ENCODE results near the gene GPD2. TPM values are rescaled to one million over a fixed set of nuclear protein-coding genes. Genes with fewer than 3 reads are reported as not detected.

Gene GPD2
- total and polyA plus RNA-seq, 2 of the 8 experiments (the other 6 are each of a cell fraction or from before 2014, with no cell fraction given) = 8.4 to 43.1 TPM

GRCh38 chr2:156455361-156455975, 19.3 kb downstream of the GPD2 start:
- Histone ChIP-seq H3K4me2 (ENCODE audit: insufficient read depth in 1 of 2, low read depth in 2 of 2, low read length in 2 of 2) (no peak overlapping the region), H3K23me2 (ENCODE audit: low read depth, low read length) (no peaks in the 10 kb centered on the region), H3K79me2 (ENCODE audit: control insufficient read depth in 1 of 2, insufficient read depth in 2 of 2, low read length in 2 of 2) (peaks cover 0 to 10% of the 10 kb centered on the region in 2 experiments; a peak in 1 of 4 replicates), H3K9me3 (ENCODE audit: insufficient read depth in 2 of 2, low read depth in 1 of 2, low read length in 1 of 2) (peaks cover 0 to 11% of the 10 kb centered on the region in 2 experiments; a peak in 1 of 4 replicates), H3K27me3 (replicated peaks in 1 of 4; ENCODE audit: control insufficient read depth in 3 of 4, extremely low read depth in 1 of 4, insufficient read depth in 3 of 4, low read length in 3 of 4) (no peaks in the 10 kb centered on the region), H3K14ac (ENCODE audit: insufficient read length) (no peak overlapping the region), H3K36me3 (ENCODE audit: control insufficient read depth in 2 of 4, insufficient read depth in 4 of 4, low read length in 3 of 4) (no peaks in the 10 kb centered on the region), H2BK20ac (ENCODE audit: low read length) (no peak overlapping the region), H3K79me1 (ENCODE audit: low read depth, low read length) (0 out of 2 replicates have a peak, but pooled peaks cover 2% of the 10 kb centered on the region), H3K56ac (replicated peaks; ENCODE audit: insufficient read length, low read depth, low read length) (no peak overlapping the region), H3K27ac (ENCODE audit: low read depth, low read length) (no peak overlapping the region), H2BK12ac (ENCODE audit: low read depth, low read length) (no peak overlapping the region), H2AK5ac (ENCODE audit: low read depth, low read length) (no peak overlapping the region), H4K8ac (ENCODE audit: extremely low read depth, insufficient read depth, low read length) (no peak overlapping the region), H2BK5ac (ENCODE audit: low read depth, low read length) (no peak overlapping the region), H3K23ac (ENCODE audit: insufficient read length) (no peak overlapping the region), H2BK15ac (ENCODE audit: low read length) (no peak overlapping the region), H3K4me1 (replicated peaks in 1 of 4; ENCODE audit: control insufficient read depth in 3 of 4, insufficient read depth in 4 of 4, low read length in 3 of 4) (peaks cover 0 to 4% (median 0%) of the 10 kb centered on the region in 4 experiments; a peak in 1 of 7 replicates), H2AFZ (ENCODE audit: low read length) (no peak overlapping the region), H4K5ac (ENCODE audit: insufficient read length, low read depth, low read length) (no peak overlapping the region), H4K20me1 (replicated peaks in 1 of 2; ENCODE audit: control insufficient read depth in 1 of 2, insufficient read depth in 2 of 2, low read length in 2 of 2) (no peaks in the 10 kb centered on the region), H3K4me3 (ENCODE audit: extremely low read depth in 1 of 4, insufficient read depth in 2 of 4, low read depth in 3 of 4, low read length in 4 of 4) (no peak overlapping the region), H4K91ac (replicated peaks; ENCODE audit: insufficient read length, low read length) (no peak overlapping the region), H2BK120ac (replicated peaks; ENCODE audit: low read depth, low read length) (no peak overlapping the region), H3K18ac (ENCODE audit: extremely low read depth, low read length) (no peak overlapping the region), H3K4ac (replicated peaks; ENCODE audit: insufficient read length, low read depth, low read length) (no peak overlapping the region), H3K9ac (replicated peaks in 1 of 4; ENCODE audit: extremely low read depth in 1 of 4, low read depth in 3 of 4, low read length in 3 of 4) (no peak overlapping the region)
- CTCF ChIA-PET (ENCODE audit: partially characterized antibody) = no interaction called here
- POLR2A ChIA-PET (ENCODE audit: partially characterized antibody) = no interaction called here
- FAIRE-seq = no peak
- WGBS, 2 experiments (ENCODE audit: extremely low coverage in 1 of 2, insufficient coverage in 1 of 2, insufficient read length in 1 of 2, insufficient replicate concordance in 2 of 2, low coverage in 1 of 2, low lambda C conversion rate in 2 of 2, missing lambda C conversion rate in 1 of 2) = 94% methylated on average over 2 of the region's 2 CpGs; no CpG with 5 or more reads in 1 of the 2 experiments
- no peak for TF ChIP-seq EGR1 (IDR thresholded peaks at IDR 0.05; ENCODE audit: borderline replicate concordance, low read depth, low read length)
- TF ChIP-seq HDAC2 (IDR thresholded peaks at IDR 0.05; ENCODE audit: borderline replicate concordance in 1 of 2, low read depth in 2 of 2, low read length in 2 of 2) = no peak
- no peak for TF ChIP-seq EZH2 (IDR thresholded peaks at IDR 0.05; ENCODE audit: low read depth, low read length, severe bottlenecking)
- no peak for DNase-seq (ENCODE audit: low read depth in 1 of 2, low spot score in 2 of 2)

All from H1 (cell line).